ENCODE data around the gene GRID2.
"Not testable (repeated sequence)": the region's sequence is repeated elsewhere in the genome, so short reads cannot be mapped to it uniquely, and the experiment has no call there.

GRID2 gene

GRCh38 chr4:92305878-92306520 lies 2.2 kb downstream of the GRID2 start:
- peak; percentile 58 for DNase-seq

GRCh38 chr4:92307181-92307580 lies 3.4 kb downstream of the GRID2 start:
- DNase-seq = no peak

GRCh38 chr4:92307866-92308265 lies 4.1 kb downstream of the GRID2 start:
- no peak for DNase-seq

GRCh38 chr4:92317047-92317446 lies 13.3 kb downstream of the GRID2 start:
- no peak for DNase-seq

GRCh38 chr4:92328095-92328494 lies 24.3 kb downstream of the GRID2 start:
- DNase-seq = no peak

GRCh38 chr4:92333016-92333415 lies 29.2 kb downstream of the GRID2 start:
- DNase-seq = no peak

- no peak for DNase-seq
These were observed 31.1 kb downstream of the GRID2 start for GRCh38 chr4:92334716-92335350.

- DNase-seq = no peak
These were observed 35.9 kb downstream of the GRID2 start for GRCh38 chr4:92339676-92340075.

GRCh38 chr4:92344216-92344615 lies 40.5 kb downstream of the GRID2 start:
- no peak for DNase-seq

- DNase-seq = no peak
These were observed 42.5 kb downstream of the GRID2 start for GRCh38 chr4:92346289-92346688.

GRCh38 chr4:92357966-92358365 lies 54.2 kb downstream of the GRID2 start:
- DNase-seq = no peak

GRCh38 chr4:92359491-92359890 lies 55.7 kb downstream of the GRID2 start:
- no peak for DNase-seq

- DNase-seq = no peak
These were observed 58.3 kb downstream of the GRID2 start for GRCh38 chr4:92362028-92362427.

- no peak for DNase-seq
These were observed 64.9 kb downstream of the GRID2 start for GRCh38 chr4:92368653-92369052.

- no peak for DNase-seq
These were observed 77.8 kb downstream of the GRID2 start for GRCh38 chr4:92381616-92382015.

GRCh38 chr4:92382128-92382527 lies 78.4 kb downstream of the GRID2 start:
- DNase-seq = no peak

GRCh38 chr4:92387459-92388069 lies 83.8 kb downstream of the GRID2 start:
- DNase-seq = peak; percentile 16

- no peak for DNase-seq
These were observed 95.3 kb downstream of the GRID2 start for GRCh38 chr4:92399032-92399431.

GRCh38 chr4:92403525-92403924 lies 99.8 kb downstream of the GRID2 start:
- DNase-seq = not testable (repeated sequence)

- DNase-seq = no peak
These were observed 102.7 kb downstream of the GRID2 start for GRCh38 chr4:92406488-92406887.

- DNase-seq = no peak
These were observed 118.2 kb downstream of the GRID2 start for GRCh38 chr4:92421920-92422319.

GRCh38 chr4:92433272-92433758 lies 129.5 kb downstream of the GRID2 start:
- no peak for DNase-seq

GRCh38 chr4:92438722-92439121 lies 135.0 kb downstream of the GRID2 start:
- not testable (repeated sequence) for DNase-seq

- not testable (repeated sequence) for DNase-seq
These were observed 138.4 kb downstream of the GRID2 start for GRCh38 chr4:92442131-92442530.

All from NCI-H2171 (cell line).